HK-2 (cell line): ENCODE measurements around the gene FDPS.
"Not testable (repeated sequence)": the region's sequence is repeated elsewhere in the genome, so short reads cannot be mapped to it uniquely, and the experiment has no call there.

Source experiments
- DNase-seq: peaks from one replicate; pipeline ENCODE4 v3.0.0-alpha.2; 2018; ENCODE audit not compliant: unreplicated experiment

Gene FDPS

DNA sequence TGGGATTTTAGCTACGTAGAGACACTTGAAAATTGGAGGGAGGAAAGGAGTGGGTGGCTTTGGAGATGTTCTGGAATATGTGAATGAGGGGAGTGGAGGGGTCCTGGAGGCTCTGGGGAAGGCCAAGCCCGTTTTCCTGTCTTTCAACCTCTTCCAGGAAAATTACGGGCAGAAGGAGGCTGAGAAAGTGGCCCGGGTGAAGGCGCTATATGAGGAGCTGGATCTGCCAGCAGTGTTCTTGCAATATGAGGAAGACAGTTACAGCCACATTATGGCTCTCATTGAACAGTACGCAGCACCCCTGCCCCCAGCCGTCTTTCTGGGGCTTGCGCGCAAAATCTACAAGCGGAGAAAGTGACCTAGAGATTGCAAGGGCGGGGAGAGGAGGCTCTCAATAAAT lies 11.6 kb downstream of the FDPS start:
- DNase-seq = no peak

DNA sequence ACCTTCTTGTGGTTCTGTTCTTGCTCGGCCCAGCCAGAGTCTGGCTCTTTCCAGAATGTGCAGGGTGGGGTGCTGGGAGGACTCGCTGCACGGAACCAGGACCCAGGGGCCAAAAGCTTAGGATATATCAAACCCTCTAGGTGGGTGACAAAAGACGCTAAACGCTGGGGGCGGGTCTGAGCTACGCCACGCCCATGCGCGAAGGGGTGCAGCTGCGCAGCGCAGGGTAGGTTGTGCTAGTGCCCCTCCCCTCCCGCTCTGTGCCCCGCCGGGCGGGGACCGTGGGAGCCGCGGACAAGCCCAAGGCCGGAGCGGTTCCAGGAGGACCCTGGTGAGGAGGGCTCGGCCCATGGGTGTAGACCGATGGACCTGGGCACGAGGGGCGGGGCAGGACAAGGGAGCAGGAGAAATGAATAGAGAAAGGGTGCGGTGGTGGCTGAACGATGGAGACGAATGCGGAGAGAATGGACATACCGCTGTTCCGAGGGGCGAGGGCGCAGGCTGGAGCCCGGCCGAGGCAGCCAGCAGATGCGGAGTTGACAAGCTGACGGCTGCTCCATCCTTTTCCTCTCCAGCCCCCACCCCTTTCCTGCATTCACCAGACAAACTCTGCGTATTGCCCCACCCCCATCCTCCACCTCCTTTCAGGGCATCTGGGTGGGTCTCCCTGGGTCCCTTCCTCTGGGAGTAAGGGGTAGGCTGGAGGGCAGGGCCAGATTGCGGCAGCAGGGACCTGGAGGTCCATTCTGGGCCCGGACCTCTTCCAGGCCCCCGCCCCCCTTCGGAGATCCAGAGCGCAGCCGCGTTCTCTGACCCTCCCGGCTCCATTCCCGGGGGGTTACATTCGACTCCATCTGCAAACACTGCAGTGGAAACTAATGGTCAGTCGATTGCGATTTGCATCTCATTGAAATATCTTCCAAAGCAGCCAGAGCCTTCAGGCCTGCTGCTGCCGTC lies 12.3 kb downstream of the FDPS start, which contains the start of gene RUSC1:
TSS of gene RUSC1 (plus strand) at position 234 of the 957 bp plus-strand sequence. CDS start 880 bp downstream, outside the sequence.
- DNase-seq = no peak

- no peak for DNase-seq
These were observed 13.2 kb downstream of the FDPS start for GRCh38 chr1:155321639-155322503.

GRCh38 chr1:155322571-155322952 lies 13.9 kb downstream of the FDPS start:
- DNase-seq = no peak

- peak; percentile 98 for DNase-seq
These were observed 14.5 kb downstream of the FDPS start for GRCh38 chr1:155322953-155323728.

- DNase-seq = peak; percentile 91
These were observed 15.0 kb downstream of the FDPS start for GRCh38 chr1:155323729-155324036.

DNA sequence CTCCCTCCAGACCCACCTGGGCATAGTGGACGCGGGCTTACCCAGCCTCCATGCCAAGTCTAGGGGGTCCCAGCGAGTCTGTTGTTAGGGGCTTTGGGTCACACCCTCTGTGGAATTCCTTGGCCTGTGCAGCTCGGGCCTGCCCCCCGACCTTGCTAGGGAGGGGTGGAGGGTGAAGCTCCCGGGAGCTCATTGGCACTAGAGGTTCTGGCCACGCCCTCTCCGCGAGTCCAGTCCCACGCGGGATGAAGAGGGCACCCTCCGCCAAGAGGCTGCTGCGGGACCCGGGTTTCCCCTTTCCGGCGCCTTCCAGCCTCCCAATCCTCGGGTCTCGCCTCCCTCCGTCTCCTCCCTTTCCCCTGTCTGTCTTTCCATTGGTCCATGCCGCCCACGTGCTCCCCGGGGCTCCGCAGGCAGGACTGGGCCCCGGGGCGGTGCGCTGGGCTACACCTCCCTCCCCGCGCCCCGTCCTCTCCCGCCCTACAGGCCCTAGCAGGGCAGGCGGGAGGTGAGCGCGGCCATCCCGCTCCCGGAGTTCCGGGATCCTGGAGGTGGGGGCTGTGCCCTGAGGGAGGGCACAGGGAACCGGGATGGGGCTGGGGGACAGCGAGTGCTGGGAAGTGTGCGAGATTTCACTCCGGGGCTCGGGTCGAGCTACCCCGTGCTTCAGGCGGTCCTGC lies 15.5 kb downstream of the FDPS start:
- peak; percentile 97 for DNase-seq

- peak; percentile 76 for DNase-seq
These were observed 16.3 kb downstream of the FDPS start for GRCh38 chr1:155324717-155325602.

DNA sequence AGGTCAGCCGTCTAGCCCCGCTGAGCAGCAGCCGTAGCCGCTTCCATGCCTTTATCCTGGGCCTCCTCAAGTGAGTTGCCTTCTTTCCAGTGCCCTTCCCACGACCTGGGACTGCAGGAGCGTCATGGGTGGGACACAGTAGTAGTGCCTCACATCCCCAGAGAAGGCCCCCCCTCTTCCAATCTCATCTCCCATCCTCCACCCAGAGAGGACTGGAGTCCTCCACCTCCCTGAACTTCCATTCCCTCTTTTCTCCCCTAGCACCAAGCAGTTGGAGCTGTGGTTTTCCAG lies 16.9 kb downstream of the FDPS start:
- no peak for DNase-seq

DNA sequence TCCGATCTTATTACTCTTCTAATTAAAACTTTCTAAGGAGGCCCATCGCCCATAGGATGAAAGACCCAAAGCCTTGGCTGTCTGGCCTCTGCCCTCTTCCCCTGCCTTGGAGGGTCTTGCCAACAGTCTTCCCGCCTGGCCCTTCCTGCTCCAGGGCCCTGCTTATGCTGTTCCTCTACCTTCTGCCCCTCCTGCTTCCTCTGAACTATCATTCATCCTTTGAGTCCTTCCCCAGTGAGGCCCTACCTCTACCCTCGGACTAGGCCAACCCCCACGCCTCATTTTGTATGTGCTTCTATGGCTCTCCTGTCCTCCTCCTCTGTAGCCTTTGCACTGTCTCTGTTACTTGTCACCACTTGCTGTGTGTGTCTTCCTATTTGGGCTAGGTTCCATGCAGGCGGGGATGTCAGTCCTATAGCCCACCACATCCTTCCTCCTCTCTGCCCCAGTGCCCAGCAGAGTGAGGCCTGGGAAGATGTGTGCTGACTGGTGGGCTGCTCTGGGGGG lies 17.4 kb downstream of the FDPS start:
- DNase-seq = no peak

DNA sequence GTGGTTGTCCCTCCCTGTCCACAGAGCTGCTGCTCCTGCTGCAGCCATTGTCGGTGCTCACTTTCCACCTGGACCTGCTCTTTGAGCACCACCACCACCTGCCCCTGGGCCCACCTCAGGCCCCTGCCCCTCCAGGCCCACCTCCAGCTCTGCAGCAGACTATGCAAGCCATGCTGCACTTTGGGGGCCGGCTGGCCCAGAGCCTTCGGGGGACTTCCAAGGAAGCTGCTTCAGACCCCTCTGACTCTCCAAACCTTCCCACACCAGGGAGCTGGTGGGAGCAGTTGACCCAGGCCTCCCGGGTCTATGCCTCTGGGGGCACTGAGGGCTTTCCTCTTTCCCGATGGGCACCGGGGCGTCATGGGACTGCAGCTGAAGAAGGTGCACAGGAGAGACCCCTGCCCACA lies 18.0 kb downstream of the FDPS start:
- no peak for DNase-seq

GRCh38 chr1:155327981-155328380 lies 19.3 kb downstream of the FDPS start:
- DNase-seq = no peak

DNA sequence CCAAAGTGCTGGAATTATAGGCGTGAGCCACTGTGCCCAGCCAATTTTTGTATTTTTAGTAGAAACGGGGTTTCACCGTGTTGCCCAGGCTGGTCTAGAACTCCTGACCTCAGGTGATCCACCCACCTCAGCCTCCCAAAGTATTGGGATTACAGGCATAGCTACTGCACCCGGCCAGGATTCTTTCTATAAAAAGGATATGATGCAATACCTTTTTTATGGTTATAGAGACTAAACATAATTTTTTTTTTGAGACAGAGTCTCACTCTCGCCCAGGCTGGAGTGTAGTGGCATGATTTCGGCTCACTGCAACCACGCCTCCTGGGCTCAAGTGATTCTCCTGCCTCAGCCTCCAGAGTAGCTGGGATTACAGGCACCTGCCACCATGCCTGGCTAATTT lies 20.2 kb downstream of the FDPS start:
- not testable (repeated sequence) for DNase-seq

DNA sequence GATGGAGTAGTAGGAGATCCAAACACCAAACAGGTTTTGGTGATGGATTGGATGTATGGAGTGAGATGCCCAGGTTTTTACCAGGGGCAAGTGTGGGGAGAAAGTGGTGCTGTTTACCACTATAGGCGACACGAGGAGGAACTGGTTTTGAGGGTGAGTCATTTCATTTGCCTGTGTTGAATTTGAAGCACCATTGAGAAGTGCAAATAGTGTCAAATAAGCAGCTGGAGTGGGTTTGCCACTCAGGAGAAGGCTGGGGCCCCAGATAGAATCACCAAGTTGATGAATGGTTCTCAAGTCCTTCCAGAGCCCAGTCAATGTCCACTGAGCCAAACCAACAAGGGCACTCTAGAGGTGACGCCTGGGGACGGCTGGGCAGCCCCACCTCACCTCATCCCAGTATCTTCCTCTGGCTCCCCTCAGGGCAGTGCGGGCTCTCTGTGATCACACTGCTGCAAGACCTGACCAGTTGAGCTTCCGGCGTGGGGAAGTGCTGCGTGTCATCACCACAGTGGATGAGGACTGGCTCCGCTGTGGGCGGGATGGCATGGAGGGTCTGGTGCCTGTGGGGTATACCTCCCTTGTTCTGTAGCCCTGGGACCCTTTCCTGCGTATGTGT lies 21.4 kb downstream of the FDPS start:
- no peak for DNase-seq

GRCh38 chr1:155334962-155335361 lies 26.3 kb downstream of the FDPS start:
- DNase-seq = no peak

DNA sequence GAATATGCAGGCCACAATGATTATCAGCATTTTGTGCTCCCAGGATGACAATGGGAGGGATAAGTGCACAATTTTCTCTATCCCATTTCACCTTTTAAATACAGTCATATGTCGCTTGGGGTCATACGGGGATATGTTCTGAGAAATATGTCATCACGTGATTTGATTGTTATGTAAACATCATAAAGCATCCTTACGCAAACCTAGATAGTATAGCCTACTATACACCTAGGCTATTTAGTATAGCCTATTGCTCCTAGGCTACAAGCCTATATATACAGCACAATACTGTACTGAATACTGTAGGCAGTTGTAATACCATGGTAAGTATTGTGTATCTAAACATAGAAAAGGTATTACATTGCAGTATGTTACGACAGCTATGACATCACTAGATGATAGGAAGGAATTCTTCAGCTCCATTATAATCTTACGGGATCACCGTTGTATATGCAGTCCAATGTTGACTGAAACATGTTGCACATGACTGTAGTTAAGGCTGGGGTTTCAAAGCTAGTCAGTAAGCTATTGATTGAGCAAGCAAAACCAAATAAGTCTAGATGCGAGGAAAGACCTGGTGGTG lies 30.9 kb downstream of the FDPS start:
- DNase-seq = no peak

DNA sequence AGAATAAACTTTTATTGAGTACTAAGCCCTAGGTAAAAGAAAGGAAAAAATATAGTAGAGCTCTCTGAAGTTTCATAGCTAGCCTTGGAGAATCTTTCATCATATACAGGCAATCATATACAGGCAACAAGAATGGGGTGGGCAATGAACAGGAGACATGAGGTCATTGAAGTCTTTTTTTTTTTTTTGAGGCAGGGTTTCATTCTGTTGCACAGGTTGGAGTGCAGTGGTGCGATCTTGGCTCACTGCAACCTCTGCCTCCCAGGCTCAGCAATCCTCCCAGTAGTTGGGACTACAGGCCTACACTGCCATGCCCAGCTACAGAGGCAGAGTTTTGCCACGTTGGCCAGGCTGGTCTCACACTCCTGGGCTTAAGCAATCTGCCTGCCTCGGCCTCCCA lies 34.2 kb downstream of the FDPS start:
- DNase-seq = no peak

GRCh38 chr1:155352631-155353030 lies 44.0 kb downstream of the FDPS start:
- no peak for DNase-seq

DNA sequence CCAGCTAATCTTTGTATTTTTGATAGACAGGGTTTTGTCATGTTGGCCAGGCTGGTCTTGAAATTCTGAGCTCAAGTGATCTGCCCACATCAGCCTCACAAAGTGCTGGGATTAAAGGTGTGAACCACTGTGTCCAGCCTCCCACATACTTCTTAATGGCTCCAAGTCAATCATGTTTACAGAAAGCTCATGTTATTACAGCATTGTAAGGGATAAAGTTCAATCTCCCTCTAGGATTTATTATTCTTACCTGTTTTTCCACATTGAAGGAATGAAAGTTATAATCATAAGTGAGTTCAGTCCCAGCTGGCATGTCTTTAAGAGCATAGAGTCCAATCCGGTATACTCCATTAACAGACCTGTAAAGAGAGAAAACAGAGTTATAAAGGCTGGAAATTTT lies 51.4 kb downstream of the FDPS start:
- no peak for DNase-seq
